ENCODE results near the gene SNRNP40.

- TF ChIP-seq CTCF (IDR thresholded peaks at IDR 0.05) = no peak
- no peak for TF ChIP-seq POLR2AphosphoS5 (IDR thresholded peaks at IDR 0.05; ENCODE audit: low read depth, low read length)
- no peak for TF ChIP-seq PBX3 (IDR thresholded peaks at IDR 0.05)
- TF ChIP-seq TAF1 (IDR thresholded peaks at IDR 0.05; ENCODE audit: borderline replicate concordance, low read depth, low read length) = no peak
- no peak for TF ChIP-seq EZH2phosphoT487 (IDR thresholded peaks at IDR 0.05; ENCODE audit: borderline replicate concordance, low read depth)
- TF ChIP-seq REST (IDR thresholded peaks at IDR 0.05; ENCODE audit: low read depth, low read length) = no peak
- TF ChIP-seq GABPA (IDR thresholded peaks at IDR 0.05; ENCODE audit: low read depth) = no peak
- no peak for TF ChIP-seq MXI1 (IDR thresholded peaks at IDR 0.05; ENCODE audit: low read depth, low read length)
- no peak for TF ChIP-seq NFIC (IDR thresholded peaks at IDR 0.05; ENCODE audit: borderline replicate concordance)
- no peak for TF ChIP-seq ELF1 (IDR thresholded peaks at IDR 0.05)
- no peak for TF ChIP-seq NRF1 (IDR thresholded peaks at IDR 0.05; ENCODE audit: low read depth, low read length)
- TF ChIP-seq USF2 (IDR thresholded peaks at IDR 0.05; ENCODE audit: borderline replicate concordance, low read depth, low read length) = no peak
- no peak for TF ChIP-seq RCOR1 (IDR thresholded peaks at IDR 0.05; ENCODE audit: low read length)
Observed at GRCh38 chr1:31295874-31296485, 608 bp downstream of the SNRNP40 start.
